ENCODE results near the gene C2CD4D. TPM values are rescaled to one million over a fixed set of nuclear protein-coding genes. Genes with fewer than 3 reads are reported as not detected.

The C2CD4D gene
- total RNA-seq, 1 experiment from 2014 or later: 0.77 TPM

DNA sequence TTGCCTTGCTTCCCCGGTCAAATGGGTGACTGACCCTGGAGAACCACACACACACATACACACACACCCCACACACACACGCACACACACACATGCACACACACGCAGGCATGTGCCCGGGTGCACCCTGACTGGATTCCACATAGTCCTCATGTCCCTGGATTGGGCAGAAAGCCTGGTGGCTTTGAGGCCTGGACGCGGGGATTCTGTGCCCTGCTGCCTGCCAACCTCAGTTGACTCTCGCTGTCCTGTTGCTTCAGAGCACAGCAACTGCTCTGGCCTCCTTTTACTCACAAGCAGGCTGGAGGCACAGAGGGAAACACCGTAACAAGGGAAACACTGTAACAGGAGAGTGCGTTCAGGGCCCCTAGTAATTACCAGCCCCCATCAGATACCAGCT is 14.4 kb downstream of the C2CD4D start:
- no peak for DNase-seq (ENCODE audit: low read depth, low spot score)
- in situ Hi-C loops (cut with HindIII; ENCODE audit: low pct_unique_long_range_greater_than_20kb, low sequenced_read_pairs): no loop called here

DNA sequence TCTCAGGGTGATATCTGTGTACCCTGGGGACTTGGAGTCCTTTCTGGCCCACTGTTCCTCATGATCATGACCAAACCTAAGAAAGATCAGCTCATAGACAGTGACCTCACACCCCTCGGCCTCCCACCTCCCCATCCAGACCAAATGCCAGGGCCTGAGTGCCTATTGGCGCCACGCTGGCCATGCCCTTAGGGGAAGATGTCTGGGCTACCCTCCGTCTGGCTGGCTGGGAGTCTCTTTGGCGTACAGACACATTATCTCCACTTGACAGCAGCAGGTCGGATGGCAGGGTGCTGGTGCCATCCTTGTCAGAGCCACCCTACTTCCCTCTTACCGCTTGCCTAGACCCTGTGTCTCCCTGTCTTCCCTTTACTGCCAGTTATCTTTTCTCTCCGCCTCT is 16.4 kb downstream of the C2CD4D start:
- no peak for DNase-seq (ENCODE audit: low read depth, low spot score)
- in situ Hi-C loops (cut with HindIII; ENCODE audit: low pct_unique_long_range_greater_than_20kb, low sequenced_read_pairs): no loop called here

DNA sequence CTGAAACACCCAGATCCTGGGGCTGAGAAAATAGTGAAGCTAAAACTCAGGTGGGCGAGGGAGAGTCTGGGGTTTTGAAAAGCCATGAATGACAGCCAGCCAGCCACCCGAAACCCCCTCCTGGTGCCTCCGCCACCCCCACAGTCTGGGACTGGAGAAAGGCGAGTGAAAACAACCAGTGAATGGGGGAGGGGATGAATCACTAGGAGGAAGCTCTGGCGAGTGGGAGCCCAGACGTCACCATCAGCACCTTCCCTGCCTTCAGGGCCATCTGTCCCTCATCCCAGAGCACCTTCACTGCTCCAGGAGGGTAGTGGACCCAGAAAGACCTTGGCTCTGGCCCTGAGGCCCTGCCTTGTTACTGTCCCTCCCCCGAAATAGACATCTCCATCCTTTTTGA is 17.2 kb downstream of the C2CD4D start:
- no peak for DNase-seq (ENCODE audit: low read depth, low spot score)
- in situ Hi-C loops (cut with HindIII; ENCODE audit: low pct_unique_long_range_greater_than_20kb, low sequenced_read_pairs): no loop called here

DNA sequence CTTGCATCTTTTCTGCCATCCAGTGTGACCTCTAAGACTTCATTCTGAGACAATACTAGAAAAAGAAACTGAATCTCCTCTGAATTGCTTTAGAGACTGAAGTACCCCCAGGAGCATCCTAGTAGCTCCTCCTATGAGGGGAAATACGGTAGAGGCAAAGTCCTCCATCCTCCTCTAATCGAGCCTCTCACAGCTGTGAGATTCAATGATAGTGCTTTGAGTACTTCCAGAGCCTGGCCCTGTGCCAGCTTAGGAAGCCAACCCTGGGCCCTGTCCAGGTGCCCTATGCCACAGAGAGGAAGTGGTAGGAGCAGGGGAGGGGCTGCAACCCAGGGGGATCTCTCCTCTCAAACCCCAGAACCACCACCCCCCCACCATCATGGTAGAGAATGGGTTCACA is 18.7 kb downstream of the C2CD4D start:
- no peak for DNase-seq (ENCODE audit: low read depth, low spot score)
- in situ Hi-C loops (cut with HindIII; ENCODE audit: low pct_unique_long_range_greater_than_20kb, low sequenced_read_pairs): no loop called here

DNA sequence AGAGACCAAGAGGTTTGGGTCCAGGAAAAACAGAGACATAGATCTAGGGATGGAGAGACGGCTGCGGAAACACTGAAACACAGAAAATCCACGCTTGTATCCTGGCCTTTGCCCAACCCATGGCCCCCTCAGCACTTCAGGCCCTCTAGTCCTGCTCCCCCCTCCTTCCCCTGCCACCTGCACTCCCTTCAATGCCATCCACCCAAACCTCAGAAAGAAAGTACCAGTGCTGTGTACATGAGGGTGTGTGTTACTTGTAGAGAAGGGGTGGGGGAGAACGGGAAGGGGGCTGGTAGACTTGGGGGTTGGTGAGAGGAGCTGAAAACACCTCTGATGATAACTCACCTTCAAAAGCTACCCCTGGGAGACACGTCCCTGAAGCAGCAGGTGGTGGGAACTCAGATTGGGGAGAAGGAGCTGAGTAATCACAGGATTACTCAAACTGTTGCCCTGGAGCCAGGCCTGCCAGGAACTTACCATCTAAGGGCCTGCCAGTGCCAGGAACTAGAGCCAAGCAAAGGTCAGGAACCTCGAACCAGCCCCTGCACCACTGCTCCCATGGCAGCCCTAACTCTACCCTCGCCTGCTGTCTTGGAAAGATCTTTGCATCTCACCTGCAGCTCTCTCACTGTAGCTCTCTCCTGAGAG is 19.5 kb downstream of the C2CD4D start:
- no peak for DNase-seq (ENCODE audit: low read depth, low spot score)
- in situ Hi-C loops (cut with HindIII; ENCODE audit: low pct_unique_long_range_greater_than_20kb, low sequenced_read_pairs): no loop called here

DNA sequence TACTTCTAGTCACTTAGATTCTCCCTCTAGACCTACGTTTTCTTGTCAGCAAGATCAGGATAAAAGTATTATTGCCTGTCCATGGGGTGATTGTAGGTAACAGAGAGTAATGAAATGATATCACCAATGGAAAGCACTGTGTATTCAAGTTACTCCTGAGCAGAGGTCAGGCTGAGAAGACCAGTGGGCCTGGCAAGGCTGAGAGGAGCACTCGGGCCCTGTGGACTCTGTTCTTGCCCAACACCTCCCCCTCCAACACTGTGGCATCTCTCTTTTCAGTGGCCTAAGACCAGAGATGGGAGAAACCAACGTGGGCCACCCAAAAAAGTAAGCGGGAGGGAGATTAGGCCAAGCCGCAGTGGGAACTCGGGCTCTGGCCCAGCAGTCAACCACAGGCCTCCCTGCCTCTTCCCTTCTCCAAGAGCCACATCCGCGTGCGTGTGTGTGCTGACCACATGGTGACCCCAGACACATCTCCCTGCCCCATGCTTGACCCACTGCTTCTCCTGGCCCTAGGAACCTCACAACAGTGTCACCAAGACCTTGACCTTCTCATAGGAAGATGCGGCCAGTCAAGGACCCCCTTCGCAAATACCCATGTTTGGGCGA is 20.3 kb downstream of the C2CD4D start:
- no peak for DNase-seq (ENCODE audit: low read depth, low spot score)
- in situ Hi-C loops (cut with HindIII; ENCODE audit: low pct_unique_long_range_greater_than_20kb, low sequenced_read_pairs): no loop called here

DNA sequence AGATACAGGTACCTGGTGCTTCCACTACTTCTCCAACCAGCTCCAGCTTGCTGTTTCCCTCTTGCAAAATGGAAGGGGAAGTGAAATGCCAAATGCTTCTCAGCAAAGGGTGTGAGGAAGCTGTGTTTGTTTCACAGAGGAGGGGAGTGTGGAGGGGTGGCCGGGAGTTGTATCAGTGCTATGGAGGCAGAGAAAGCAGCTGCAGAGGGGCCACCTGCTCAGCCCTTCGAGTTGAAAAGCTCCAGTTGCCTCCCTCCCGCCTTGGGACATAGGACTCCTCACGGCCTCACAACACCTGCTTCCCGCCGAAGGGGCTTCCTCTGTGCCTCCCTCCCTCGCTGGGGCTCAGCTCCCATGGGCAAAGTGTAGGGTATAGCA is 22.3 kb downstream of the C2CD4D start:
- DNase-seq (ENCODE audit: low read depth, low spot score): no peak

DNA sequence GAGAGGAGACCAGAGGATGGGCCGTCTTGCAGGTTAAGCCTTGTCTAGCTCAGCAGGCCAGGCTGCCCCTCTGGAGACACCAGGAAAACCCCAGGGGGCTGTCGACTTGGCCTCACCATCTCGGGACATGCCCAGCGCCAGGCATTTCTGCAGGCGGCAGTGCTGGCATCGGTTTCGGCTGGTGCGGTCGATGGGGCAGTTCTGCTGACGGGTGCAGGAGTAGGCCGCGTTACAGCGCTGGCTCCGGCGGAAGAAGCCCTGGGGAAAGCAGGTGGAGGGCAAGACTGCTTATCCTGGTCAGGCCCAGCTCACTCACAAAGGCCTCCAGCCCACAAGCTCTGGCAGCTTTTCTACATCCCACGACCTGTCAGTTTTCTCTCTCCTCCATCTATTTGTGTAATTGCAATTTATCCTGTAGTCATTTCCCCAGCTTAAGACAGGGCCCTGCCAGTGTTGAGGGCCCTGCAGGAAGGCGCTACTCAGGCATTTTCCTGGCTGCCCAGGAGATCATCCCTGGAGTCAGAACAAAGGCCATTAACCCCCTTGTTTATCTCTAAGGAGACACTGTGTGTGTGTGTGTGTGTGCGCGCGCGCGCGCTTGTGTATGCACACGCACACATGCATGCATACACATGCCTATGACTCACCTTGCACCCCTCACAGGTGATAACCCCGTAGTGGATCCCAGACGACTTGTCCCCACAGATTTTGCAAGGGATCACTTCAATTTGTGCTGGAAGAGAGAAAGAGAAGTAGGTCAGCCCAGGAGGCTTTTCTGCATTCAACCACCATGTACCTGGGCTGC is 22.9 kb downstream of the C2CD4D start:
- in situ Hi-C loops (cut with HindIII; ENCODE audit: low pct_unique_long_range_greater_than_20kb, low sequenced_read_pairs): no loop called here

More for the DNA sequence above, 22.3 kb downstream of the C2CD4D start:
- in situ Hi-C loops (cut with HindIII; ENCODE audit: low pct_unique_long_range_greater_than_20kb, low sequenced_read_pairs): no loop called here

DNA sequence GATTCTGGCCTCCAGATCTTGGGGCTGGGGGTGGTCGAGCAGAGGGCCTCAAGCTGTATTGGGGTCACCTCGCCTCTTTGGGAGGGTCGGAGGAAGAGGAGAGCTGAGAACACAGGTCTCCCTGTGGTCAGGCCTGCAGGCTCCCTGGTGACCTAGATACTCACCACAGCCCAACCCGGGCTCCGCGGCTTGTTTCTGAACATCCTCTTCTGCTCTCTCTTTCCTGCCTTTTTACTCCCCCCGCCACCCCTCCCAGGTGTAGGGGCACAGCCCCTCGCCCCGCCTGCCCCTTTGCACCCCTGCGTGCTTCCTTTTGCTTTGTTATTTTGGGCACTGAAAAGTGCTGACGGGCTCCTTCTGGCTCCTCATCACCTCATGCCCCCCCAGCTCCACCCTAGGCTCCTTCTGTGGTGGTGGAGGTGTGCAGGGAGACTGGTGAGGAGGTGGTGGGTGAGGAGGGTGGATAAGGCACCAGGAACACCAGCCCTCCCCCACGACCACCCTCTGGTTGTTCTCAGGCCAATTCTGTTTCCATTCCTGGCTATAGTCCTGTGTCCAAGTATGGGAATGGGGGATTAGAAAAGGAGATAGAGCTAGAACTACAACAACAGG is 23.8 kb downstream of the C2CD4D start:
- no peak for DNase-seq (ENCODE audit: low read depth, low spot score)
- in situ Hi-C loops (cut with HindIII; ENCODE audit: low pct_unique_long_range_greater_than_20kb, low sequenced_read_pairs): no loop called here

More for the DNA sequence above, 22.9 kb downstream of the C2CD4D start:
- no peak for DNase-seq (ENCODE audit: low read depth, low spot score)

DNA sequence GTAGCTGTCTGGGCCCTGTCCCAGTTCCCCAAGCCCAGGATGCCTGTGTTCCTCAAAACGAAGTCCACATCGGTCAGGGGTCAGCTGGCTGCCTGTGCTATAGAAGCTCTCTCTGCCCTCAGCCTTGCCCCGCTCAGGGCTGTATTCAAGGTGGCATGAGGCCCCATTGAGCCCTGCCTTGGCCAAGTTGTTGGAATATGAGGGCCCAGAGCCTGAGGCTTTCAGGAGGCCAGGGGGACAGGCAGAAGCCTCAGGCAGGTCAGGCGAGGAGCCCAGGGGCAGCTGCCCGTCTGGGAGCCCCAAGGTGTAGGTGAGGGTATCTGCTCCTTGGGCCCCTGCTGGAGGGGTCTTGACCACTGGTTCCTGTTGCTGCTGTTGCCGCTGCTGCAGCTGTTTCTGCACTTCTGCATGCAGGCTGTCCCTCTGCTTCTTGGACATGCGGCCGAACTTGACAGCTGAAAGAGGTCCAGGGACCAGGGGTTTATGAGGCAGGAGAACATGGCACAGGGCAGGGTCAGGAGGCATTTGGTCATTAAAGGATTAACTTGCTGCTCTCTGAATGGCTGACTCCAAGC is 24.6 kb downstream of the C2CD4D start:
- no peak for DNase-seq (ENCODE audit: low read depth, low spot score)
- in situ Hi-C loops (cut with HindIII; ENCODE audit: low pct_unique_long_range_greater_than_20kb, low sequenced_read_pairs): no loop called here

DNA sequence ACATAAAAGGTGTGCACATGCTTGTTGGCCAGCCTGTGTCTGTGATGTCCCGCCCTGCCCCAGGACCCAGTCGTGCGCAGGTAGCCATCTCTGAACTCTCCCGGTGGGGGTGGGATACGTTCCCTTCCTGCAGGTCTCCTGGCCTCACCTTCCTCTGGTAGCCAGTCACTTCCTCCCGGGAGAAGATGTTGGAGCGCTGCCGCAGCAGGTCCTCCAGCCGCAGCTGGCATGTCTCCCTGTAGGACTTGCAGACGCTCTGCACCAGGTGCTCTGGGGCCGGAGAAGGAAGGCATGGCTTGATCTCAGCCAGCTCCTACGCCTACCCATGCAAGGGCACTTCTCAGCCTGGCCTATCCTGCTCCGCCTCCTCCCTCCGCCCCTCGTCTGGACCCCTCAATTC is 25.2 kb downstream of the C2CD4D start:
- in situ Hi-C loops (cut with HindIII; ENCODE audit: low pct_unique_long_range_greater_than_20kb, low sequenced_read_pairs): no loop called here
- DNase-seq (ENCODE audit: low read depth, low spot score): no peak

DNA sequence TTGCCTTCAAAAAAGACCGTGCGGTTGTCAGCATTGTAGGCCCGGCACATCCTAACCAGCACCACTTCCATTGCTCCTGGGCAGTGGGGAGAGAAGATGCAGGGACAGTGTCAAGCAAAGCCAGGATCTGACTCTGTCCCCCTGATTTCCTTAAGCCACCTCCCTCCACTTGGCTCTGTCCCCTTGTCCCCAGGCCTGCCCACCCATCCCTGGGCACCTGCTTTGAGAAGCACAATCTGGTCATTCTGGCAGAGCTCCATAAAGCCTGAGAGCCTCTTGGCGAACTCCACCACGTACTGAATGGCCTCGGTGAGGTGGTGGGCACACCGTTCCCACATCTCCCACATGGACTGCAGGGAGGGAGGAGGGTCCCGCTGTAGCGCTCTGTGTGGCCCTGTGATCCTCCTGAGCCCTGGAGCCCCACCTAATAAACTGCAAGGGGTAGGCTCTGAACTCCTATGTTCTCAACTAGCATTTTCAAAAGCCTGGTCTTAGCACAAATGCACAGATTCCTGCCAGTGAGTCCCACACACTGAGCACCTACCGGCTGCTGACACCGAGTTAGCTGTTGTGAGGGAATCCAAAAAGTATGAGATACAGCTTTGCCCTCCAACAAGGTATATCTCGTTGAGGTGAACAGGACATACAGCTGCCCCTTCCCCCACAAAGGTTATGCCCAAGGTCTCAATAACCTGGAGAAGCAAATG is 26.2 kb downstream of the C2CD4D start:
- no peak for DNase-seq (ENCODE audit: low read depth, low spot score)

DNA sequence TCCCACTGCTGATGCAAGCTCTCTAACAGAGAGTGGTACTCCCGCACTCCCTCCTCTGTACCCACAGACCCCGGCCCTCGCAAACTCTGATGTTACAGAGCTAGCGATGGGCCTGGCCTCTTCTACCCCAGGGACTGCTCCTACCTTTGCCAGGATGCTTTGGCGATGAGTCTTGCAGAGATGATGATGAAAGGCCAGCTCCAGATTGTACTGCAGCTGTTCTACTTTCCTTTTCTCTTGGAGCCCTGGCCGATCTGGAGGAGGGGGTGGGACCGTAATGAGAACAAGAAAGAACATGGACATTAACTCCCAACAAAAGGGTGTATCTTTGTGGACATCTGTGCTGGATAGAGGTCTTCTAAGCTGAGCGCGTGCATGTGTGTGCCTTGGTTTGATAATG is 28.4 kb downstream of the C2CD4D start:
- in situ Hi-C loops (cut with HindIII; ENCODE audit: low pct_unique_long_range_greater_than_20kb, low sequenced_read_pairs): no loop called here

More for the DNA sequence above, 26.2 kb downstream of the C2CD4D start:
- in situ Hi-C loops (cut with HindIII; ENCODE audit: low pct_unique_long_range_greater_than_20kb, low sequenced_read_pairs): no loop called here

DNA sequence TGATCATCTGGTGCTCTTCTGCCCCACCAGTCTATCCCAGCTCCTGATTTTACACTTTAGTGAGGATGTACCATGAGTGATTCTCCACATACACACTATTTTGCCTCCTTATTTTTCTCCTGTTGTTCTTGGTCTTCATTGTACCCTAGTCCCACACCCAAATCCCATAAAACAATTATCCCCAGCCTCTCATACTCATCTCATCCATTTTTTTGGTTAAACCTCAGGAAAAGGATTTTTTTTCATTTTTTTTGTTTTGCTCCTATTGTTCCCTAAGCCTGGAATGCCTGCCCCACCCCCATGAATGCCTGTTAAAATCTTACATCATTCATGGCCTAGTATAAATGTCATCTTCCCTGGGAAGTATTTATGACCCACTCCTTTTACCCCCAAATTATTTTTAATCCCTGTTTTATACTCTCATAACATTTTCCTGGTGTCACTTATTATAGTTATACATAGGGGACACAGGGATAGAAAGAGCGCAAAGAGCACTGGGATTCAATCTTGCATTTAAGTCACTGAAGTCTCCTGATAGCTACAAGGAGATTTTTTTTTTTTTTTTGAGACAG is 29.5 kb downstream of the C2CD4D start:
- in situ Hi-C loops (cut with HindIII; ENCODE audit: low pct_unique_long_range_greater_than_20kb, low sequenced_read_pairs): no loop called here
- no peak for DNase-seq (ENCODE audit: low read depth, low spot score)

More for the DNA sequence above, 28.4 kb downstream of the C2CD4D start:
- DNase-seq (ENCODE audit: low read depth, low spot score): no peak

DNA sequence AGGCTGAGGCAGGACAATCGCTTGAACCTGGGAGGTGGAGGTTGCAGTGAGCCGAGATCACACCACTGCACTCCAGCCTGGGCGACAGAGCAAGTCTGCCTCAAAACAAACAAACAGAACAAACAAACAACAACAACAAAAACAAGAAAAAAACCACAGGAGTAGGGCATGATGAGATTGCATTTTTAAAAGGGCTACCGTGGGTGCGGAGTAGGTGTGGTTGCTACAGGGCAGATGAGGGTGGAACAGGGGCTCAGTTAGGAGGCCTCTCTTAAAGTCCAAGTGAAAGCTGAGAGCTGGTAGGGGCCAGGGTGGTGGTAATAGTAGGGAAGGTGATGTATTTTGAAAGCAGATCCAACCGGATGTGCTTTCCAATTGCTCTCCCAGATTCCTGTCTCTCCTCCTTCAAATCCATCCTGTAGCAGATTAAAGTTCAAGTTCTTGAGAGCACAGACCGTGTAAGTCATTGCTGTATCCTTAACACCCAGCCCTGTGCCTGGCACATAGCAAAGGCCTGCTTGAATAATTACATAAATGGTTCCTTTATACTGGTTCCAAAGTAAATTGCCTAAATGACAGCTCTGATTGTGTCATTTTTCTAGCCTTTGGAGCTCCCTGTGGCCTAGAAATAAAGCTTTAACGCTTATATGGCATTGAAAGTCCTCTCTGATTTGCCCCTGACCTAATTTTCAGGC is 30.2 kb downstream of the C2CD4D start:
- in situ Hi-C loops (cut with HindIII; ENCODE audit: low pct_unique_long_range_greater_than_20kb, low sequenced_read_pairs): no loop called here
- DNase-seq (ENCODE audit: low read depth, low spot score): no peak

DNA sequence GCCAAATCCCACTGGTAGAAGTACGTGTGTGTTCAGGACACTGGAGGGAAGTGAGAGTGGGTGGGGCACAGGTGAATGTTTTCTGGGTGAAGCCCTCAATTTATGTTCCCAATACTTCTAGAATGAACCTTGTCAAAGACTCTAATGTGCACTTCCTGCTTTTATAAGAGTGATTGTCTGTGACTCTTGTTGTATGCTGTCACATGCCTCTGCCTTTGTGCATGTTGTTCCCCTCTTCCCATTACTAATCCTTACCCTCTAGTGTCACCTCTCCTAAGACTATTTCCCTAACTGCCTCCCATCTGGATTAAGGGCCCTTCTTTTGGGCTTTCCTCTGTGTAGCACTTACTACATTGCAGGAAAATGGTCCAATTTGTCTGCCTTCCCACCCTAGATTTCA is 31.9 kb downstream of the C2CD4D start:
- DNase-seq (ENCODE audit: low read depth, low spot score): no peak
- in situ Hi-C loops (cut with HindIII; ENCODE audit: low pct_unique_long_range_greater_than_20kb, low sequenced_read_pairs): no loop called here

DNA sequence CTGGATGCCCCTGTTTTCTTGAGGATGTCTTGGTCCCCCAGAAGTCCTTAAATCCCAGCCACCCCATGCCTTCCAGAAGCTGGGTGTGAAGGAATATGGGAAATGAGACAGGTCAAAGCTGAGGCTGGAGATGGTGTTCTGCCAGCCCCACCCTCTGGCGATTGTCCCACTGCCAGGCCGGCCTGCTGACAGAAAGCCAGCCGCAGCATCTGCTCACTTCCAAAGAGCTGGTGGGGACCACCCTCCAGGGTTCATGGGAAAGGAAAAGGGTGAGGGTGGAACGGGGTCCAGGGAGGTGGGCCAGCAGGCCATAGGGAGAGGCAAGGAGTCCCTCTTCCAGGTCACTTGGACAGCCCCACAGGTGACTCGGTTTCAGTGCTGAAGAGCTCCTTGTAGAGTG is 32.5 kb downstream of the C2CD4D start:
- in situ Hi-C loops (cut with HindIII; ENCODE audit: low pct_unique_long_range_greater_than_20kb, low sequenced_read_pairs): no loop called here
- no peak for DNase-seq (ENCODE audit: low read depth, low spot score)

All from SK-MEL-5 (cell line).